Measurements from ENCODE around the gene DEFB114.

DNA sequence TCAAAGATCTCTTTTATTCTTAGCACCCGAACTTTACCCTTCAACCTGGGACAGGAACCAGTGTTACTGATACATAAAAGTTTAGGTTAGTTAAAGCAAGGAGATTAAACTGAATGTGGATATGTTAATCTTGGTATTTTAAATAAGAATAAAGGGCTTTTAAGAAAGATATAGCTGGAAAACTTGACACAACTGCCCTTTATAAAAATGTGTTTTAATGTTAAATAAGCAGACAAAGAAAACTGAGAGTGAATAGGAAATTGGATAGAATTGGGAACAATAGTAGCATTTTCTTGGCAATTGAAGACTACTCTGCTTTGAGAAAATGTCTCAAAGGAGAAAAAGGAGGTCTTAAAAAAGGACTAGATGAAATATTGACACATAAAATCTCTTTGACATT lies 51.8 kb downstream of the DEFB114 start:
- TF ChIP-seq POLR2A (IDR thresholded peaks at IDR 0.05) (no peak), POLR2AphosphoS5 (IDR thresholded peaks at IDR 0.05) (no peak)
- TF ChIP-seq, protein P1, sequence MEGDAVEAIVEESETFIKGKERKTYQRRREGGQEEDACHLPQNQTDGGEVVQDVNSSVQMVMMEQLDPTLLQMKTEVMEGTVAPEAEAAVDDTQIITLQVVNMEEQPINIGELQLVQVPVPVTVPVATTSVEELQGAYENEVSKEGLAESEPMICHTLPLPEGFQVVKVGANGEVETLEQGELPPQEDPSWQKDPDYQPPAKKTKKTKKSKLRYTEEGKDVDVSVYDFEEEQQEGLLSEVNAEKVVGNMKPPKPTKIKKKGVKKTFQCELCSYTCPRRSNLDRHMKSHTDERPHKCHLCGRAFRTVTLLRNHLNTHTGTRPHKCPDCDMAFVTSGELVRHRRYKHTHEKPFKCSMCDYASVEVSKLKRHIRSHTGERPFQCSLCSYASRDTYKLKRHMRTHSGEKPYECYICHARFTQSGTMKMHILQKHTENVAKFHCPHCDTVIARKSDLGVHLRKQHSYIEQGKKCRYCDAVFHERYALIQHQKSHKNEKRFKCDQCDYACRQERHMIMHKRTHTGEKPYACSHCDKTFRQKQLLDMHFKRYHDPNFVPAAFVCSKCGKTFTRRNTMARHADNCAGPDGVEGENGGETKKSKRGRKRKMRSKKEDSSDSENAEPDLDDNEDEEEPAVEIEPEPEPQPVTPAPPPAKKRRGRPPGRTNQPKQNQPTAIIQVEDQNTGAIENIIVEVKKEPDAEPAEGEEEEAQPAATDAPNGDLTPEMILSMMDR (IDR thresholded peaks at IDR 0.05), result no peak
